GM12873 (cell line): ENCODE data around the gene APBA2.

Experiments used
- TF ChIP-seq, protein P1 (sequence below): IDR thresholded peaks from 2 replicates; pipeline ENCODE4 v1.5.1; 2012; ENCODE audit warnings: low read depth, mild to moderate bottlenecking, moderate library complexity, low read length, control low read depth; ENCODE audit not compliant: insufficient read depth; ENCODE audit errors: missing control alignments

APBA2 gene

GRCh38 chr15:28954466-28955159 lies 68.8 kb downstream of the APBA2 start:
- TF ChIP-seq, protein P1, sequence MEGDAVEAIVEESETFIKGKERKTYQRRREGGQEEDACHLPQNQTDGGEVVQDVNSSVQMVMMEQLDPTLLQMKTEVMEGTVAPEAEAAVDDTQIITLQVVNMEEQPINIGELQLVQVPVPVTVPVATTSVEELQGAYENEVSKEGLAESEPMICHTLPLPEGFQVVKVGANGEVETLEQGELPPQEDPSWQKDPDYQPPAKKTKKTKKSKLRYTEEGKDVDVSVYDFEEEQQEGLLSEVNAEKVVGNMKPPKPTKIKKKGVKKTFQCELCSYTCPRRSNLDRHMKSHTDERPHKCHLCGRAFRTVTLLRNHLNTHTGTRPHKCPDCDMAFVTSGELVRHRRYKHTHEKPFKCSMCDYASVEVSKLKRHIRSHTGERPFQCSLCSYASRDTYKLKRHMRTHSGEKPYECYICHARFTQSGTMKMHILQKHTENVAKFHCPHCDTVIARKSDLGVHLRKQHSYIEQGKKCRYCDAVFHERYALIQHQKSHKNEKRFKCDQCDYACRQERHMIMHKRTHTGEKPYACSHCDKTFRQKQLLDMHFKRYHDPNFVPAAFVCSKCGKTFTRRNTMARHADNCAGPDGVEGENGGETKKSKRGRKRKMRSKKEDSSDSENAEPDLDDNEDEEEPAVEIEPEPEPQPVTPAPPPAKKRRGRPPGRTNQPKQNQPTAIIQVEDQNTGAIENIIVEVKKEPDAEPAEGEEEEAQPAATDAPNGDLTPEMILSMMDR, result no peak

GRCh38 chr15:28955160-28955992 lies 69.6 kb downstream of the APBA2 start:
- TF ChIP-seq, protein P1, result no peak

DNA sequence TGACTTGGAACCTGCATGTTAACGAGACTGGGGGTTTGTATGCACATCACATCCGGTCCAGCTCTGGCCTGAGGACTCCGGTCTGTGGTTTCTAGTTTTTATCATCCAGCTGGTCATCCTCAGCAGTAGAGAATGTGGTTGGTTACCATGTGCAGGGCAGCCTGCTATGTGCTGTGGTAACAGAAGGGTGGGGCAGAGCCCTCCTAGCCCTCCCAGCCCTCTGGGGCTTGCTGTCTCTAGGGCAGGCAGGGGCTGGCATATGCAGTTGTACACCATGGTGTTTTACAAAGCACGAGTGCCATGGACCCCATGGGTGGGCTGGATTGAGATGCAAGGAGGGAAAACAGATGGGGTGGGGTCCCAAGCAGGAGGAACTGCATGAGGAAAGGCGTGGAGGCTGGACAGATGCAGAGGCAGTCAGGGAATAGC lies 70.2 kb downstream of the APBA2 start:
- TF ChIP-seq, protein P1, result no peak

- TF ChIP-seq, protein P1, result no peak
These were observed 70.7 kb downstream of the APBA2 start for GRCh38 chr15:28956491-28956890.

- TF ChIP-seq, protein P1, result no peak
These were observed 72.1 kb downstream of the APBA2 start for GRCh38 chr15:28957606-28958498.

GRCh38 chr15:28959326-28959725 lies 73.6 kb downstream of the APBA2 start:
- TF ChIP-seq, protein P1, result no peak
